Esophagus squamous epithelium (tissue), 4 donors: ENCODE results near the gene S1PR3.

Experiments
- CTCF ChIP-seq, 6 experiments: fragments of 450-650 bp in 4 of 6; fragments of 200-600 bp in 2 of 6; sonication (generic) in 2 of 6; IDR thresholded peaks; one replicate each; pipeline ENCODE4 v1.5.1; 2016 to 2019; ENCODE audit warnings: antibody characterized with exemption in 6 of 6, mild to moderate bottlenecking in 4 of 6, moderate library complexity in 4 of 6
- POLR2A ChIP-seq, 4 donors: fragments of 450-650 bp; IDR thresholded peaks; one replicate each; pipeline ENCODE4 v1.6.1; 2017; ENCODE audit warnings: antibody characterized with exemption in 4 of 4, mild to moderate bottlenecking in 4 of 4, moderate library complexity in 3 of 4

- TF ChIP-seq CTCF (IDR thresholded peaks at IDR 0.05) (no peak), POLR2A (IDR thresholded peaks at IDR 0.05) (no peak)
These were observed 16.9 kb downstream of the S1PR3 start for GRCh38 chr9:89008055-89008743.
